HG03280 (cell line): Measurements from ENCODE around the gene ZNF77.
"Not testable (repeated sequence)": the region's sequence is repeated elsewhere in the genome, so short reads cannot be mapped to it uniquely, and the experiment has no call there.

ENCODE experiments used
- ATAC-seq: cut with Tn5 transposase; IDR thresholded peaks from one replicate; pipeline ENCODE4 v1.9.1; 2021; ENCODE audit warnings: mild to moderate bottlenecking, moderate library complexity; ENCODE audit not compliant: unreplicated experiment

ZNF77 gene

GRCh38 chr19:2944775-2945574 is at the start of gene ZNF77:
TSS of gene ZNF77 (minus strand) at chr19:2944971. CDS start at chr19:2944840, 131 bp downstream.
- peak; percentile 97 for ATAC-seq

DNA sequence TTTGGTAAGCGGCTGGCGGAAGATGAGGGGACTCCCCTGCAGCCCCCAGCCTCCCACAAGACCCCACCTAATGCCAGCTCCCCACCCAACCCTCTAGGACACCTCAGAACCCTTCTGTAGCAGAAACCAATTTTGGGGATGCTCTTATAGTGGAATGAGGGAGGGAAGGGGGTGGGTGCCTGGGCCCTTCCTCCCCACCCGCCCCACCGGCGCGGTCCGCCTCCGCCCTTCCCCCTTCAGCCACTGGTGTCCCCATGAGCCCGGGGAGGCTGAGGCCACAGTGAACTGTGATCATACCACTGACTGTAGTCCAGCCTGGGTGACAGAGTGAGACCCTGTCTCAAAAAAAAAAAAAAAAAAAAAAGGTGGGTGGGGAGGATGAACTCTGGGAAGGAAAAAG is 48.8 kb upstream of the ZNF77 start:
- ATAC-seq, result no peak

- ATAC-seq, result no peak
These were observed 48.2 kb upstream of the ZNF77 start for GRCh38 chr19:2992958-2993357.

DNA sequence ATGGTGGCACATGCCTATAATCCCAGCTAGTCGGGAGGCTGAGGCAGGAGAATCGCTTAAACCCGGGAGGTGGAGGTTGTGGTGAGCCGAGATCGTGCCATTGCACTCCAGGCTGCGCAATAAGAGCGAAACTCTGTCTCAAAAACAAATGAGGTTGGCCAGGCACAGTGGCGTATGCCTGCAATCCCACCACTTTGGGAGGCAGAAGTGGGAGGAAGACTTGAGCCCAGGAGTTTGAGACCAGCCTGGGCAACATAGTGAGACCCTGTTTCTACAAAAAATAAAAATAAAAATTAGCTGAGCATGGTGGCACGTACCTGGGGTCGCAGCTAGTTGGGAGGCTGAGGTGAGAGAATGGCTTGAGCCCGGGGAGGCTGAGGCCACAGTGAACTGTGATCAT is 47.6 kb upstream of the ZNF77 start:
- not testable (repeated sequence) for ATAC-seq

- ATAC-seq, result no peak
These were observed 44.6 kb upstream of the ZNF77 start for GRCh38 chr19:2989236-2989946.

- ATAC-seq, result no peak
These were observed 43.8 kb upstream of the ZNF77 start for GRCh38 chr19:2988568-2988967.

GRCh38 chr19:2987797-2988196 is 43.0 kb upstream of the ZNF77 start:
- ATAC-seq, result no peak

DNA sequence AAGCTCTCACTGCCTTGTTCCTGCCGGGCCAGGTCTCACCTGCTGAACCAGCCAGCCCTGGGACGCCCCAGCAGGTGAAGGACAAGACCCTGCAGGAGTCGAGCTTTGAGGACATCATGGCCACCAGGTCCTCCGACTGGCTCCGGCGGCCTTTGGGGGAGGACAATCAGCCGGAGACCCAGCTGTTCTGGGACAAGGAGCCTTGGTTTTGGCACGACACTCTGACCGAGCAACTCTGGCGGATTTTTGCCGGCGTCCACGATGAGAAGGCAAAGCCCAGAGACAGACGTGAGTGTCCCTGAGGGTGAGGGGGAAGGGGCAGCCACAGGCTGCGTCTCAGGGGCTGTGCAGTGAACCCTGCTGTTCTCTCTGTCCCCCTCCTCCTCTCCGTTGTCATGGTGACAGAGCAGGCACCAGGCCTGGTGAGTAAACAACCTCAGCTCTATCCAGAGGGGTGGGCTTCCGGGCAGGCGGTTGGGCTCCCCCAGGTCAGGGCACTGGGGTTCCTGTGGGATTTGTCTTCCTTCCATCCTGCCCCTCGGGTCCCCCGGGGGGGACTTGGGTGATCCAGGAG is 42.3 kb upstream of the ZNF77 start:
- ATAC-seq, result no peak

- no peak for ATAC-seq
These were observed 39.4 kb upstream of the ZNF77 start for GRCh38 chr19:2984215-2984528.

DNA sequence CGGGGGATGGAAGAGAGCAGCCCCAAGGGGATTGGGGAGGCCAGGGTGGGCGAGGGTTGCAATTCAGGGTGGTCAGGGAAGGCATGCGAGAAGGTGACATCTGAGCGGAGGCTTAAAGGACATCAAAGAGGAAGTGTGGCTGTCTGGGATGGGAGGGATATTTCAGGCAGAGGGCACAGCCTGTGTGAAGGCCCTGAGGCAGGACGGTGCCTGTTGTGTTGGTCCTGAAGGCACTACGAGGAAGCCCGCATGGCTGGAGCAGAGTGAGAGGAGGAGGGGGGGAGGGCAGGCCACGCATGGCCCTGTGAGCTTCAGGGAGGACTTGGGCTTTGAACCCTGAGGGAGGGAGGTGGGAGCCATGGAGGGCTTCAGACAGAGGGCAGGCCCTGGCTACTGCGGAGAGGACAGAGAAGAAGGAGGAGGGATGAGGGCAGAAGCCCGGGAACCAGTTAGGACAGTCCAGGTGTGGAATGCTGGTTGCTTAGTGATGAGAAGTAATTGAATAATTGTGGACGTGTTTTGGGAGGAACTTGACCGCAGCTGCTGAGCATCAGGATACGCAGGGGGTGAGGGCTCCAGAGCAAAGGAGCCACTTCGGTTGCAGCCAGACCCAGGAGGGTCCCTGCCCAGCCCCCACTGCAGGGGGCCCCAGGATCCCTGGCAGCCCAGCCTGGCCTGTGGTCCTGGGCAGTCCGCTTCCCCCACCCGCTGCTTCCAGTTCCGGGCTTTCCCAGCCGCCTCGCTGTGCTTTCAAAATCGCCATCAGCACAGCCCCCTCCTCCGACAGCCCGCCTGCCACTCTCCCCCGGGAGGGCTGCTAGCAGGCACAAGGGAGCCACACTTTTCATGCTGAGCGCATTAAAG is 38.8 kb upstream of the ZNF77 start:
- ATAC-seq, result no peak

- ATAC-seq, result no peak
These were observed 38.2 kb upstream of the ZNF77 start for GRCh38 chr19:2982983-2983350.

GRCh38 chr19:2982561-2982960 is 37.8 kb upstream of the ZNF77 start:
- ATAC-seq, result no peak

GRCh38 chr19:2981898-2982297 is 37.1 kb upstream of the ZNF77 start:
- ATAC-seq, result no peak

GRCh38 chr19:2978772-2979171 is 34.0 kb upstream of the ZNF77 start:
- ATAC-seq, result no peak

DNA sequence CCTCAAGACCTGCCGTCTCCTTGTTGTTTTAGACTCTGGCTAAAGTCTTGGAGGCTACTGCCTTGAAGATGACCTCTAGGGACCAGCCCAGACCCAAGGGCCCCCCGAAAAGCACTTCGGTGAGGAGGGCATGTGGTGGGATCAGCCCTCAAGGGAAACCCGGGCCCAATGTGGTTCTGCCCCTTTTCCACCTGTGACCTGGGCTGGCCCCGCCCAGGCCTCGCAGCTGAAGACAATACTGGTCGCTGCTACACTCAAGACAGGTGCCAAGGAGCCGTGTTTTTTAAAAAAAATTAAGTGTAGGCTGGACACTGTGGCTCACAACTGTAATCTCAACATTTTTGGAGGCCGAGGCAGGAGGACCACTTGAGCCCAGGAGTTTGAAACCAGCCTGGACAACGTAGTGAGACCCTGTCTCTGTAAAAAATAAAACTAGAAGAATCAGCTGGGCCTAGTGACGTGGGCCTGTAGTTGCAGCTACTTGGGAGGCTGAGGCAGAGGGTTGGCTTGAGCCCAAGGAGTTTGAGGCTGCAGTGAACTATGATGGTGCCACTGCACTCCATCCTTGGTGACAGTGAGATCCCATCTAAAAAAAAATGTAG is 33.5 kb upstream of the ZNF77 start:
- ATAC-seq, result no peak

GRCh38 chr19:2977746-2978138 is 33.0 kb upstream of the ZNF77 start:
- no peak for ATAC-seq

GRCh38 chr19:2977001-2977745 is 32.4 kb upstream of the ZNF77 start, which contains the start of gene TLE6:
TSS of gene TLE6 (plus strand) at chr19:2977564. CDS start at chr19:2978234, 670 bp downstream.
- ATAC-seq, result peak; percentile 96

- no peak for ATAC-seq
These were observed 31.8 kb upstream of the ZNF77 start for GRCh38 chr19:2976609-2977000.

- no peak for ATAC-seq
These were observed 29.7 kb upstream of the ZNF77 start for GRCh38 chr19:2974342-2975041.
